ENCODE results near the gene CD3G. TPM values are rescaled to one million over a fixed set of nuclear protein-coding genes. Genes with fewer than 3 reads are reported as not detected.

CD3G gene
- not detected for total RNA-seq (ENCODE audit: unreplicated experiment)
- long read RNA-seq = 0 reads

DNA sequence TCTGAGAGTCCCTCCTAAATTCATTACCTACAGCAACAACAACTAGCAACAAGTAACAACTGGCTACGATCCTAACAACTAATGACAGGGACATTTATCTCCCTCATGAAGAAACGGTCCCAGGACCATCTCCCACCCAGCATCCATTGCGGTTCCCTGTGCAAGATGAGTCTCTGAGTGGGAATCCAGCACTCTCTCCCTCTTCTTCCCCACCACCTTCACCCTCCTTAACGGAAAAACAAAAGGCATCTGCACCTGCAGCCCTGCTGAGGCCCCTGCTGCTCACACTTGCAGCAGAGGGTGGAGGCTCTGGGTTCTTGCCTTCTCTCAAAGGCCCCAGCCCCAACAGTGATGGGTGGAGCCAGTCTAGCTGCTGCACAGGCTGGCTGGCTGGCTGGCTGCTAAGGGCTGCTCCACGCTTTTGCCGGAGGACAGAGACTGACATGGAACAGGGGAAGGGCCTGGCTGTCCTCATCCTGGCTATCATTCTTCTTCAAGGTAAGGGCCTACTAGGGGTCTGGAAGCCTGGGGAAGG, at the start of gene CD3G:
CD3G (plus strand) TSS at position 364 of the 535 bp plus-strand sequence; CDS start at position 444, 80 bp downstream.
- DNase-seq (ENCODE audit: low spot score) = no peak
- Mint-ChIP-seq H3K36me3 (ENCODE audit: low read depth, unreplicated experiment) (no peaks in the 10 kb centered on the region), H3K27me3 (ENCODE audit: unreplicated experiment) (peaks cover 5% of the 10 kb centered on the region), H3K27ac (ENCODE audit: unreplicated experiment) (no peak within 1 kb of the TSS), H3K9me3 (ENCODE audit: unreplicated experiment) (no peaks in the 10 kb centered on the region), H3K4me1 (ENCODE audit: unreplicated experiment) (no peaks in the 10 kb centered on the region), H3K4me3 (ENCODE audit: unreplicated experiment) (no peak within 1 kb of the TSS)
- TF ChIP-seq, protein P1, sequence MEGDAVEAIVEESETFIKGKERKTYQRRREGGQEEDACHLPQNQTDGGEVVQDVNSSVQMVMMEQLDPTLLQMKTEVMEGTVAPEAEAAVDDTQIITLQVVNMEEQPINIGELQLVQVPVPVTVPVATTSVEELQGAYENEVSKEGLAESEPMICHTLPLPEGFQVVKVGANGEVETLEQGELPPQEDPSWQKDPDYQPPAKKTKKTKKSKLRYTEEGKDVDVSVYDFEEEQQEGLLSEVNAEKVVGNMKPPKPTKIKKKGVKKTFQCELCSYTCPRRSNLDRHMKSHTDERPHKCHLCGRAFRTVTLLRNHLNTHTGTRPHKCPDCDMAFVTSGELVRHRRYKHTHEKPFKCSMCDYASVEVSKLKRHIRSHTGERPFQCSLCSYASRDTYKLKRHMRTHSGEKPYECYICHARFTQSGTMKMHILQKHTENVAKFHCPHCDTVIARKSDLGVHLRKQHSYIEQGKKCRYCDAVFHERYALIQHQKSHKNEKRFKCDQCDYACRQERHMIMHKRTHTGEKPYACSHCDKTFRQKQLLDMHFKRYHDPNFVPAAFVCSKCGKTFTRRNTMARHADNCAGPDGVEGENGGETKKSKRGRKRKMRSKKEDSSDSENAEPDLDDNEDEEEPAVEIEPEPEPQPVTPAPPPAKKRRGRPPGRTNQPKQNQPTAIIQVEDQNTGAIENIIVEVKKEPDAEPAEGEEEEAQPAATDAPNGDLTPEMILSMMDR (IDR thresholded peaks at IDR 0.05; ENCODE audit: unreplicated experiment) = no peak

DNA sequence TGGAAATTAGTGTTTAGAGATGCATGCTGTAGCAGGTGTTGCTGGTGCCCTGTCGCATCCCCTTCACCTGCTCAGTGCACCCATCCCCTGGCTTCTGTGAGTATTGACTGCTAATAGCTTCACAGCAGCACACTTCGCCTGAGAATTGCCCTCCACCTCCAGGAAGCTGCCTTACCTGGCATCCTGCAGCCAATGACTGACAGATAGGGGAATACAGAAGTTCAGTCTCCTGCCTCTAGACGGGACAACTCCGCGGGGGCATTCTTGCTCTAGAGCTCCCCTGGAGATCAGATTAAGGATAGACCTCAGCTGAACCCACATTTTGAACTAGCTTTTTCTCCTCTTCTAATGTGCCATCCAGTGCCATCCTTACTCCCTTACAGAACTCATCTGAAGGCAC, 48.9 kb upstream of the CD3G start:
- DNase-seq (ENCODE audit: low spot score) = no peak
- Mint-ChIP-seq H3K4me3 (ENCODE audit: unreplicated experiment) (no peak overlapping the region), H3K27ac (ENCODE audit: unreplicated experiment) (no peak overlapping the region), H3K4me1 (ENCODE audit: unreplicated experiment) (no peaks in the 10 kb centered on the region), H3K36me3 (ENCODE audit: low read depth, unreplicated experiment) (no peaks in the 10 kb centered on the region), H3K9me3 (ENCODE audit: unreplicated experiment) (no peaks in the 10 kb centered on the region), H3K27me3 (ENCODE audit: unreplicated experiment) (peaks cover 1% of the 10 kb centered on the region)
- TF ChIP-seq, protein P1 (IDR thresholded peaks at IDR 0.05; ENCODE audit: unreplicated experiment) = no peak

DNA sequence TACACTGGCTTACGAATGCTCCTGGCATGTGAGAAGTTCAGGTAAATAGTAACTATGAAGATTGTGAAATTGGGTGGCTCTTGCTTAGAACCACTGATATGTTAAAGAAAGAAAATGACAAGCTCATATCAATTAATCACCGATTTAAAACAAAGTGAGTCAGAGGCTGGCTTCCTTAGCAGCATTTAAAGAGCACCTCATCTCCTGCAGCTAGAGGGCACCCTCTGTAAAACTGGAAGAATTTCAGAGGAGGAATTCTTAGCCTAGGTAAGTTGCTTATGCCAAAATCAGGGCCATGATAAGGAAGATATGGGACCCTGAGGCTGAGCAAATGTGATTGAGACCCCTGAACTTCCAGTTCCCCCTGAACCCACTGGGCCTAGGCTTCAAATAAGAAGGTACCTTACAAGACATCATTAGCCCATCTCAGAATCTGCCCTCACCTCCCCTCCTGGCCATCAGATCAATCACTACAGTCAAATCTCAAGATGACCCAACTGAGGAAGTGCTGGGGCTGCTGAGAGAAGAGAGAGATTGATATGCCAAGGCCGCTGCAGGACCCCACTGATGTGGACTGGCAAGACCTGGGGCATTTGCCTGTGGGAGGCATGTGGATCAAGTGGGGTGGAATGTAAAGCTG, 48.2 kb upstream of the CD3G start:
- no peaks in the 10 kb centered on the region for H3K36me3 Mint-ChIP-seq (ENCODE audit: low read depth, unreplicated experiment)
- TF ChIP-seq, protein P1 (IDR thresholded peaks at IDR 0.05; ENCODE audit: unreplicated experiment) = no peak
- no peak for DNase-seq (ENCODE audit: low spot score)
- H3K4me1 Mint-ChIP-seq (ENCODE audit: unreplicated experiment) = no peaks in the 10 kb centered on the region
- no peak overlapping the region for H3K4me3 Mint-ChIP-seq (ENCODE audit: unreplicated experiment)
- H3K9me3 Mint-ChIP-seq (ENCODE audit: unreplicated experiment) = no peaks in the 10 kb centered on the region
- H3K27me3 Mint-ChIP-seq (ENCODE audit: unreplicated experiment) = peaks cover 1% of the 10 kb centered on the region
- no peak overlapping the region for H3K27ac Mint-ChIP-seq (ENCODE audit: unreplicated experiment)

DNA sequence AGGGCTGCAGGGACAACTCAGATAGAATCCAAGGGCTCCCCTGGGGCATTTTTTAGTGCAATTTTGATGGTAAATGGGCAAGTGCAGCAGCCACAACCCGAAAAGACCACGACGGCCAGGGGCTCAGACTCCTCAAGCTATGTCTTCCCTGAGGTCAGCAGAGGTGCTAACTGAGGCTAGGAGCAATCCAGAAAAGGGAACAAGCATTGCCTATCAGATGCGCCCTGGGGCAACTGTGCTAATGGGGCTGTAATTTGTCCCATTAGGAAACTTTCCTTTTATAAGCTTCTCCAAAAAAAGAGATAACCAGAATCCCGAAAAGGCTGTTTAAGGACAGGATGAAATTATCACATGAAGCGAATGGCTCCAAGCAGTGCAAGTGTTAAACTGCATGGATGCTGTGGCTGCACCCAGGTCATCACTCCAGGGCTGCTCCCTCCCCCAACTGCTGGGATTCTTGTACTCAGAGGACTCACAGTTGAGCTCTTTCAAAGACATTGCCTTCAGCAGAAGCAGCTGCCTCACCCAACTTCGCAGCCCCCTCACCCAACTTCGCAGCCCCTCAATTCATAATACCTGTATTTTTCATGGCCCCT, 42.4 kb upstream of the CD3G start:
- H3K27ac Mint-ChIP-seq (ENCODE audit: unreplicated experiment) = no peak overlapping the region
- H3K4me3 Mint-ChIP-seq (ENCODE audit: unreplicated experiment) = no peak overlapping the region
- peaks cover 9% of the 10 kb centered on the region for H3K4me1 Mint-ChIP-seq (ENCODE audit: unreplicated experiment)
- no peaks in the 10 kb centered on the region for H3K27me3 Mint-ChIP-seq (ENCODE audit: unreplicated experiment)
- DNase-seq (ENCODE audit: low spot score) = no peak
- H3K9me3 Mint-ChIP-seq (ENCODE audit: unreplicated experiment) = no peaks in the 10 kb centered on the region
- TF ChIP-seq, protein P1 (IDR thresholded peaks at IDR 0.05; ENCODE audit: unreplicated experiment) = no peak
- H3K36me3 Mint-ChIP-seq (ENCODE audit: low read depth, unreplicated experiment) = no peaks in the 10 kb centered on the region

DNA sequence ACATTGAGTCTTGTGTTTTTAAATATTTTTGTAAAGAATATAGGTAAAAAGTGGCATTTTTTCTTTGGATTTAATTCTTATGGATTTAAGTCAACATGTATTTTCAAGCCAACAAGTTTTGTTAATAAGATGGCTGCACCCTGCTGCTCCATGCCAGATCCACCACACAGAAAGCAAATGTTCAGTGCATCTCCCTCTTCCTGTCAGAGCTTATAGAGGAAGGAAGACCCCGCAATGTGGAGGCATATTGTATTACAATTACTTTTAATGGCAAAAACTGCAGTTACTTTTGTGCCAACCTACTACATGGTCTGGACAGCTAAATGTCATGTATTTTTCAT, 39.9 kb upstream of the CD3G start:
- no peak for DNase-seq (ENCODE audit: low spot score)
- Mint-ChIP-seq H3K4me1 (ENCODE audit: unreplicated experiment) (peaks cover 9% of the 10 kb centered on the region), H3K9me3 (ENCODE audit: unreplicated experiment) (no peaks in the 10 kb centered on the region), H3K27me3 (ENCODE audit: unreplicated experiment) (no peaks in the 10 kb centered on the region), H3K4me3 (ENCODE audit: unreplicated experiment) (no peak overlapping the region), H3K36me3 (ENCODE audit: low read depth, unreplicated experiment) (no peaks in the 10 kb centered on the region), H3K27ac (ENCODE audit: unreplicated experiment) (no peak overlapping the region)
- TF ChIP-seq, protein P1 (IDR thresholded peaks at IDR 0.05; ENCODE audit: unreplicated experiment) = no peak
